Ramos (cell line): ENCODE data around the gene ADAMTS16.

Experiments
- in situ Hi-C: fragments of 300-500 bp; cut with MboI; formaldehyde crosslinking; loops from one replicate; pipeline ENCODE4 v1.14.3; 2022; ENCODE audit warnings: low sequenced_read_pairs; ENCODE audit not compliant: unreplicated experiment

The ADAMTS16 gene

DNA sequence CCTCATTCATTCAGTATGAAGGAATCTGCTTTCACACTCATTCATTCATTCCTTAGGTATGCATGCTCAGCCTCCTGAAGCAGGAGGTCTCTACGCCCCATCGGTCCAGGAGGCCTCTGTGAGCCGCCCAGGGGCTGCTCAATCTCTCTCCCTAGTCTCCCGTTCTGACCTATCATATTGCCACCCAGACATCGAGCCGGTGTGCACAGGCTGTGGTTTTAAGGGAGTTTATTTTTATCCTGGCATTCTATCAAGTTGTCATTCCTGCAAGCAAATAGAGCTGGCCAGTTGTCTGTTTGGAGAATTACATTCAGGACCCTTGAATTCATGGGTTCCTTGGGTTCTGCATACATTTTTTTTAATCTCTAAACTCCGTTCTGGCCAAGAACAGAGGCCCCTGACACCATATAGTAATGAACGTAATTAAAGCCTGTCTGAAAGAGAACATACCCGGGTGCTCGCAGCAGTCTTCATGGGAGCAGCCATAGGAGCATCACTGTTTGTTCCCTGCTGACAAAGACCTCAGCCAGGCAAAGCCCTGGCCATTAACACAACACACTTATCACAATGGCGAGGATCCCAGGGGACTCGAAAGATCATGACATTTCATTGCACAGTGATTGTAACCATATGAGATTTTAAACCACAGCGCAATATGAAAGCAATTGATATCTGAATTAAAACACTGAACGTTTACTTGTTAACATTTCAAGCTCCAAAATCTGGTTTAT, 80.9 kb downstream of the ADAMTS16 start:
- in situ Hi-C loops, result no loop called here

- in situ Hi-C loops, result no loop called here
Observed at GRCh38 chr5:5221724-5222123, 81.6 kb downstream of the ADAMTS16 start.

GRCh38 chr5:5231576-5231975, 91.4 kb downstream of the ADAMTS16 start:
- in situ Hi-C loops, result no loop called here

DNA sequence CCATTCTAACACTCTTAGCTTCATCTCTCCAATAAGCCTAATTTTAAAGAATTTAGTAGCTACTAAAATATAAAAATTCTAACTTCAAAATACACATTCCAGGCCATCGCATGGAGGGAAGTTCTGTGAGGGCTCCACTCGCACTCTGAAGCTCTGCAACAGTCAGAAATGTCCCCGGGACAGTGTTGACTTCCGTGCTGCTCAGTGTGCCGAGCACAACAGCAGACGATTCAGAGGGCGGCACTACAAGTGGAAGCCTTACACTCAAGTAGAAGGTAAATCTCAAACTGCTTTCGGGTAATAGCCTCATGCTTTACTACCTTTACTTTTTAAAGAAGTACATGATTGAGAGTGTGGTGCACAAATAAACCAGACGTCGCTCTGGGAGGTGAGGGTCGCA, 94.8 kb downstream of the ADAMTS16 start:
- in situ Hi-C loops, result no loop called here

GRCh38 chr5:5235685-5236084, 95.6 kb downstream of the ADAMTS16 start:
- in situ Hi-C loops, result no loop called here

DNA sequence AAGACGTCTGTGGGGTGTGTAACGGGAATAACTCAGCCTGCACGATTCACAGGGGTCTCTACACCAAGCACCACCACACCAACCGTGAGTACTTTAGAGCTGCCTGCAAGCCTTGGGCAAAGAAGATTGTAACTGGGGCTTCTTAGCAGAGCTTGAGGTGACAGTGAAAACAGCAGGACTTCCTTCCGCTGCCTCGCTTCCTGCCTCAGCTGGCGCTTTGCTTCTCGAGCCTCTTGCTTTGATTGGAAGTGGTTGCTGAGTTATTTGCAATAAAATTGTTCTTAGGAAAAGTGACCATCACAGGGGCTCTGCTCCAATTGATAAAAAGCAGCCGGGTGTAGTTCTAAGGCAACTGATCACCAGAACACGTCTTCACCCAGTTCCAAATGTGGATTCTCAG, 99.1 kb downstream of the ADAMTS16 start:
- in situ Hi-C loops, result no loop called here

- in situ Hi-C loops, result no loop called here
Observed at GRCh38 chr5:5240234-5240633, 100.1 kb downstream of the ADAMTS16 start.

DNA sequence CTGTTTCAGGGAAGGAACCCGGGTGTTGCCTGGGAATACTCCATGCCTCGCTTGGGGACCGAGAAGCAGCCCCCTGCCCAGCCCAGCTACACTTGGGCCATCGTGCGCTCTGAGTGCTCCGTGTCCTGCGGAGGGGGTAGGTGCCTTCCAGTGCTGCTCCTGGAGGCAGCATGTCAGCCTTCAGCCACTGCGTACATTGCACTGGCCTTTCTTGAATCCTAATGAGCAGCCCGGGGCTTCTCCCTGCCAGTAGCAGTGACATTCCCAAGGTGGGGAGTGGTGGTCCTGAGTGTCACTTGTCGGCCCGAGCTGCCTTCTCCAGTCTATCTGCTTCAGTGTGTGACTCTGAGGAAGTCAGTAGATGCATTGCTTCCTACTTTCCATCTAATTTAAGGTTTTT, 101.9 kb downstream of the ADAMTS16 start:
- in situ Hi-C loops, result no loop called here

GRCh38 chr5:5246736-5247135, 106.6 kb downstream of the ADAMTS16 start:
- in situ Hi-C loops, result no loop called here

- in situ Hi-C loops, result no loop called here
Observed at GRCh38 chr5:5250758-5251157, 110.6 kb downstream of the ADAMTS16 start.

GRCh38 chr5:5252106-5252505, 112.0 kb downstream of the ADAMTS16 start:
- in situ Hi-C loops, result no loop called here

DNA sequence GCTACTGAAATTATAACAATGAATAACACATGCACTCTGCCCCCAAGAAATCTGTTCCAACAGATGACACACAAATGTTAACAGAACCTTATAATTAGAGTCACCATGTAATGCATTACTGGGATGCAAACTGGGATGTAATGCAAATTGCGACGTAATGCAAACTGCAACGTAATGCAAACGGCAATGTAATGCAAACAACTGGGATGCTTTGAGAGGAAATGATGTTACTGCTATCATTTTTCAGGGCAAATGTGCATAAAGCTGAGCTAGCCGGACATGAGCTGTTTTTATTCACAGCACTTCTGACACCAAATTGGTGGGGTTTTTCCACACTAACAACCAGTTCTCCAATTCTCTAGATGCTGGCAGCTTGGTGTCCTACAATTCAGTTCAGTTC, 117.2 kb downstream of the ADAMTS16 start:
- in situ Hi-C loops, result no loop called here

DNA sequence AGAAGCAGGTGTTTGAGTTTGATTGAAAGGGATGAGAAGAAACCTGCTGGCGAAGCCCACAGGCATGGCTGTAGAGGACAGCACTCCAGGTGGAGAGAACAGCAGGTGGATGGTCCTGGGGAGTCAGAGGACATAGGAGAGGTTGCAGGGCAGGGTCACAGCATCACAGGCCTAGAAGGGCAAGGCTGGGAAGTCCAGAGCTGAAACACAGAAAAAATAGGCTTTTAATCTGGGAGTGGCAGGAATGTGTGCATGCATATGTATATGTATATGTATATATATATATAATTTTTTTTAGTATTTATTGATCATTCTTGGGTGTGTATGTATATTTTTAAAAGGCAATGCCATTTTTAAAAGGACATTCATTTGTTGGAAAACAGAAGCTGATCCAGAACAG, 118.4 kb downstream of the ADAMTS16 start:
- in situ Hi-C loops, result no loop called here

- in situ Hi-C loops, result no loop called here
Observed at GRCh38 chr5:5264727-5265126, 124.6 kb downstream of the ADAMTS16 start.

GRCh38 chr5:5266297-5266696, 126.2 kb downstream of the ADAMTS16 start:
- in situ Hi-C loops, result no loop called here

- in situ Hi-C loops, result no loop called here
Observed at GRCh38 chr5:5270161-5270560, 130.0 kb downstream of the ADAMTS16 start.

GRCh38 chr5:5270958-5271785, 131.0 kb downstream of the ADAMTS16 start:
- in situ Hi-C loops, result no loop called here

DNA sequence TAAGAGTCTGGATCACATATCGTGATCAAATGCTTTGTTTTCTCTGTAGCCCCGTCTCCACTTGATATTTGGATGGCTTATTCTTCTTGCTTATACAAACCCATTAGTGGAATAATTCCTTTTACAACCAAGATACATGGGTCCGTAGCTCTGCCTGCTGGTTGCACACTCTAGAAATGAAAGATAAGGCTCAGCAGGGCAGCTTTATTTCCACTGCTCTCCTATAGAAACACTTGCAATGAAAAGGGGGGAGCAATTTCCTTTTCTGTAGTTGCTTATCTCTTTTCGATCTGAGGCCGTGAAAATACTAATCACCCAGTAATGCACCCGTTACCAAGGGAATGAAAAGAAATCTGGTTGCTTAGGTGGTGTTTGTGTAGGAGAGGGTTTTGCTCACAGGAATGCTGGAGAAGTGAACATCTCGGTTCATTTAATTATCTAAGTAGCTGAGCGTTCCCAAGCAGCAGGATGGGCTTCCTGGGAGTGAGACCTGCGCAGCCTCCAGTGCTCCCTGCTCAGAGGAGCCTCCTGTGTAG, 131.7 kb downstream of the ADAMTS16 start:
- in situ Hi-C loops, result no loop called here

DNA sequence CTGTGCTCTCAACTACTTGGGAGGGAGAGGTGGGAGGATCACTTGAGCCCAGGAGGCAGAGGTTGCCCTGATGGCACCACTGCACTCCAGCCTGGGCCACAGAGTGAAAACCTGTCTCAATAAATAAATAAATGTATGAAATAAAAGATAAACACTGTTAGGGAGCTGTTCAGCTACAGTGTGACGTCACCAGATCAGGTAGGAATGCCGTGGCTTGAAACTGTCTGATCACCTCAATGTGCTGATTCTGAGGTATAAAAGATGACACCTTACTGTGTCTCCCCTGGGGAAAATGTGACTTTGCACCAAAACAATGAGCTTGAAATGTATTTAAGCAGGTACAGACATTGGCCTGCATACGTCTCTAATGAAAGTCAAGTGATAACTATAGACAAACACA, 133.3 kb downstream of the ADAMTS16 start:
- in situ Hi-C loops, result no loop called here

DNA sequence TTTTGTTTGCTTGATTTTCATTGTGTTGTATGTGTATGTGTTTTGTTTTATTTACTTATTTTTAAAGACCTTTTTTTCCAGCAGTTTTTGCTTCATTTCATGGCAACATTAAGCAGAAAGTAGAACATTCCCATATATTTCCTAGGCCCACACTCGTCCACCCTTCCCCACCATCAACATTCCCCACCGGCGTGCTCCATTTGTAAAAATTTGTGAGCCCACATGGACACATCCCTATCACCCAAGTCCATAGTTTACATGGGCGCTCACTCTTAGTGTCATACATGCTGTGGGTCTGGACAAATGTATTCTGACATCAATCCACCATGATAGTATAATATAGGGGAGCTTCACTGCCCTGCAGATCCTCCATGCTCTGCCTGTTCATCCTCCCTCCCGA, 133.8 kb downstream of the ADAMTS16 start:
- in situ Hi-C loops, result no loop called here

GRCh38 chr5:5275211-5275610, 135.1 kb downstream of the ADAMTS16 start:
- in situ Hi-C loops, result no loop called here
